ENCODE measurements around the gene UNC45B.

UNC45B gene, protein sequence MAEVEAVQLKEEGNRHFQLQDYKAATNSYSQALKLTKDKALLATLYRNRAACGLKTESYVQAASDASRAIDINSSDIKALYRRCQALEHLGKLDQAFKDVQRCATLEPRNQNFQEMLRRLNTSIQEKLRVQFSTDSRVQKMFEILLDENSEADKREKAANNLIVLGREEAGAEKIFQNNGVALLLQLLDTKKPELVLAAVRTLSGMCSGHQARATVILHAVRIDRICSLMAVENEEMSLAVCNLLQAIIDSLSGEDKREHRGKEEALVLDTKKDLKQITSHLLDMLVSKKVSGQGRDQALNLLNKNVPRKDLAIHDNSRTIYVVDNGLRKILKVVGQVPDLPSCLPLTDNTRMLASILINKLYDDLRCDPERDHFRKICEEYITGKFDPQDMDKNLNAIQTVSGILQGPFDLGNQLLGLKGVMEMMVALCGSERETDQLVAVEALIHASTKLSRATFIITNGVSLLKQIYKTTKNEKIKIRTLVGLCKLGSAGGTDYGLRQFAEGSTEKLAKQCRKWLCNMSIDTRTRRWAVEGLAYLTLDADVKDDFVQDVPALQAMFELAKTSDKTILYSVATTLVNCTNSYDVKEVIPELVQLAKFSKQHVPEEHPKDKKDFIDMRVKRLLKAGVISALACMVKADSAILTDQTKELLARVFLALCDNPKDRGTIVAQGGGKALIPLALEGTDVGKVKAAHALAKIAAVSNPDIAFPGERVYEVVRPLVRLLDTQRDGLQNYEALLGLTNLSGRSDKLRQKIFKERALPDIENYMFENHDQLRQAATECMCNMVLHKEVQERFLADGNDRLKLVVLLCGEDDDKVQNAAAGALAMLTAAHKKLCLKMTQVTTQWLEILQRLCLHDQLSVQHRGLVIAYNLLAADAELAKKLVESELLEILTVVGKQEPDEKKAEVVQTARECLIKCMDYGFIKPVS

DNA sequence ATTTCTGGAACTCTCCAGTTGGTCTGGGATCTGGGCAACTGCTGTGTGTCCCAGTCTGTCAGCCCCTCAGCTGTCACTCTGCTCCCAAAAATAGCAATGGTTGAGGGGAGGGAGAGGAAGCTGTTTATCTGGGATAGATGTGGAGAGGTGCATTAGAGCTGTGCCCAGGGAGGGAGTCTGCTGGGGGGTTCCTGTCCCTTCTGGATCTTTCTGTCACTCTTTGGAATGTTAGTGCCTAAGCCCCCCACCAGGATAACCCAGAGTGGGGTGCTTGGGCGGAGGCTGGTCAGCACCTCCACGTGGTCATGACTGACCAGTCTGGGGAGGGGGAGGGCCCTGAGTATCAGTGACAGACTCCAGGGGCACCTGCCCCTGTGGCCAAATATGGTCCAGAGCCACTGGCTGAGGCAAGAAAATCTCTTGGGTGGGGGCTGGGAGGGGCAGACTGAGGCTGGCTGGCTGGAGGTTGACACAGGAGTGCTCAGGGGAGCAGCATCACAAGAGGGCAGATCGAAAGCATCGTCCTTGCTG lies at the start of gene UNC45B:
Gene UNC45B, plus strand, starts transcription at position 443 of the 531 bp plus-strand sequence. CDS start 447 bp downstream, outside the sequence.
- no peak within 1 kb of the TSS for H3K27ac ChIP-seq
- H3K36me3 ChIP-seq, result no peaks in the 10 kb centered on the region
- TF ChIP-seq CTCF (IDR thresholded peaks at IDR 0.05), result no peak

GRCh38 chr17:35099908-35100307 lies 47.7 kb upstream of the UNC45B start:
- no peak overlapping the region for H3K4me3 ChIP-seq (ENCODE audit: low read depth in 1 of 2, low read length in 1 of 2)
- H3K27ac ChIP-seq, result peak overlapping the region; percentile 72
- no peaks in the 10 kb centered on the region for H3K27me3 ChIP-seq
- H3K9me3 ChIP-seq, result no peaks in the 10 kb centered on the region
- H3K36me3 ChIP-seq, result peaks cover 4% of the 10 kb centered on the region
- no peak for TF ChIP-seq CTCF (IDR thresholded peaks at IDR 0.05)
- H3K4me1 ChIP-seq (ENCODE audit: control insufficient read depth in 1 of 2, insufficient read depth in 1 of 2, low read depth in 1 of 2, low read length in 1 of 2), result peaks cover 47 to 48% of the 10 kb centered on the region in 2 experiments

More for the DNA sequence above, at the start of gene UNC45B:
- H3K27me3 ChIP-seq, result peaks cover under 1% of the 10 kb centered on the region
- H3K9me3 ChIP-seq, result no peaks in the 10 kb centered on the region
- H3K4me1 ChIP-seq (ENCODE audit: control insufficient read depth in 1 of 2, insufficient read depth in 1 of 2, low read depth in 1 of 2, low read length in 1 of 2), result peaks cover 0 to under 1% of the 10 kb centered on the region in 2 experiments
- no peak within 1 kb of the TSS for H3K4me3 ChIP-seq (ENCODE audit: low read depth in 1 of 2, low read length in 1 of 2)

DNA sequence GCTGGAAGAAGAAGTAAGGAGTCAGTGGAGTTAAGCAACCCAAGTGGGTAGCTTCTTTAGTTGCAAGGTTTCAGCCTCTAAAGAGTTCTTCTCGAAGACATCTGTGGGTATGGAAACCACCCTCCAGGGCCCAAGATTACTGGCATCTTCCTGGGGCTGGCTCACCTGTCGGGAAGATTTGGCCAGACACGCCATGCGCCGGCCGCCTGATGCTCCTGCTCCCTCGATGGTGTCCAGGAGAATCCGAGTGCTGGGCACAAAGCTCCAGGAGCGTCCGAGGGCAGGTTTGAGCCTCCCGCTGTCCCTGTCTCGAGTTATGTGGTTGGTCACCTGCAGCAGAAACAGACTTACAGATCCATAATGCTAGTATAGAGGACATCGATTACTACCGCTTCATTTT lies 46.6 kb upstream of the UNC45B start:
- H3K4me3 ChIP-seq (ENCODE audit: low read depth in 1 of 2, low read length in 1 of 2), result no peak overlapping the region
- H3K36me3 ChIP-seq, result peaks cover 13% of the 10 kb centered on the region
- no peak for TF ChIP-seq CTCF (IDR thresholded peaks at IDR 0.05)
- H3K9me3 ChIP-seq, result no peaks in the 10 kb centered on the region
- peaks cover 45 to 46% of the 10 kb centered on the region in 2 experiments for H3K4me1 ChIP-seq (ENCODE audit: control insufficient read depth in 1 of 2, insufficient read depth in 1 of 2, low read depth in 1 of 2, low read length in 1 of 2)
- peak overlapping the region; percentile 72 for H3K27ac ChIP-seq
- H3K27me3 ChIP-seq, result no peaks in the 10 kb centered on the region

GRCh38 chr17:35101725-35102124 lies 45.9 kb upstream of the UNC45B start:
- H3K4me3 ChIP-seq (ENCODE audit: low read depth in 1 of 2, low read length in 1 of 2), result no peak overlapping the region
- peaks cover 18% of the 10 kb centered on the region for H3K36me3 ChIP-seq
- H3K9me3 ChIP-seq, result no peaks in the 10 kb centered on the region
- peaks cover 45 to 46% of the 10 kb centered on the region in 2 experiments for H3K4me1 ChIP-seq (ENCODE audit: control insufficient read depth in 1 of 2, insufficient read depth in 1 of 2, low read depth in 1 of 2, low read length in 1 of 2)
- H3K27me3 ChIP-seq, result no peaks in the 10 kb centered on the region
- no peak for TF ChIP-seq CTCF (IDR thresholded peaks at IDR 0.05)
- peak overlapping the region; percentile 72 for H3K27ac ChIP-seq

DNA sequence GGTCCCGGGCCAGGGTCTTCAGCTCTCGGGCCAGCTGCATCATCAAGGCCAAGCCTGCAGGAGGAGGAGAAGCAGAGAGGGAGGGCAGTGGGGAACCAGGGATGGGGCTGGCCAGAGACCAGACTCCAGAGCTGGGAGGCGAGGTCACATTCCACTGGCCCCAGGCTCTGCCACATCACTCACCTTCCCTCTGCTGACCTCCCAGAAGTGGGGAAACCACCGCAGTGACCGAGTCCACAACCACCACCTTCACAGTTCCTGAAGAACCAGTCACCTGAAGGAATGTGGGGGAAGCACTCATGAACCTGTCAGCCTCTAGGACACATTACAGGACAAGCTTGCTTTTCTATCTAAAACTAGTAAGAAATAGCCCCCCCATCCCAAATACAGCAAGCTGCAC lies 44.3 kb upstream of the UNC45B start:
- peaks cover 41% of the 10 kb centered on the region in 2 experiments for H3K4me1 ChIP-seq (ENCODE audit: control insufficient read depth in 1 of 2, insufficient read depth in 1 of 2, low read depth in 1 of 2, low read length in 1 of 2)
- no peak overlapping the region for H3K4me3 ChIP-seq (ENCODE audit: low read depth in 1 of 2, low read length in 1 of 2)
- no peaks in the 10 kb centered on the region for H3K27me3 ChIP-seq
- TF ChIP-seq CTCF (IDR thresholded peaks at IDR 0.05), result no peak
- H3K27ac ChIP-seq, result no peak overlapping the region
- no peaks in the 10 kb centered on the region for H3K9me3 ChIP-seq
- H3K36me3 ChIP-seq, result peaks cover 18% of the 10 kb centered on the region

All from neutrophil (primary cell).